ENCODE results near the gene HMGXB3.

HMGXB3 gene, protein sequence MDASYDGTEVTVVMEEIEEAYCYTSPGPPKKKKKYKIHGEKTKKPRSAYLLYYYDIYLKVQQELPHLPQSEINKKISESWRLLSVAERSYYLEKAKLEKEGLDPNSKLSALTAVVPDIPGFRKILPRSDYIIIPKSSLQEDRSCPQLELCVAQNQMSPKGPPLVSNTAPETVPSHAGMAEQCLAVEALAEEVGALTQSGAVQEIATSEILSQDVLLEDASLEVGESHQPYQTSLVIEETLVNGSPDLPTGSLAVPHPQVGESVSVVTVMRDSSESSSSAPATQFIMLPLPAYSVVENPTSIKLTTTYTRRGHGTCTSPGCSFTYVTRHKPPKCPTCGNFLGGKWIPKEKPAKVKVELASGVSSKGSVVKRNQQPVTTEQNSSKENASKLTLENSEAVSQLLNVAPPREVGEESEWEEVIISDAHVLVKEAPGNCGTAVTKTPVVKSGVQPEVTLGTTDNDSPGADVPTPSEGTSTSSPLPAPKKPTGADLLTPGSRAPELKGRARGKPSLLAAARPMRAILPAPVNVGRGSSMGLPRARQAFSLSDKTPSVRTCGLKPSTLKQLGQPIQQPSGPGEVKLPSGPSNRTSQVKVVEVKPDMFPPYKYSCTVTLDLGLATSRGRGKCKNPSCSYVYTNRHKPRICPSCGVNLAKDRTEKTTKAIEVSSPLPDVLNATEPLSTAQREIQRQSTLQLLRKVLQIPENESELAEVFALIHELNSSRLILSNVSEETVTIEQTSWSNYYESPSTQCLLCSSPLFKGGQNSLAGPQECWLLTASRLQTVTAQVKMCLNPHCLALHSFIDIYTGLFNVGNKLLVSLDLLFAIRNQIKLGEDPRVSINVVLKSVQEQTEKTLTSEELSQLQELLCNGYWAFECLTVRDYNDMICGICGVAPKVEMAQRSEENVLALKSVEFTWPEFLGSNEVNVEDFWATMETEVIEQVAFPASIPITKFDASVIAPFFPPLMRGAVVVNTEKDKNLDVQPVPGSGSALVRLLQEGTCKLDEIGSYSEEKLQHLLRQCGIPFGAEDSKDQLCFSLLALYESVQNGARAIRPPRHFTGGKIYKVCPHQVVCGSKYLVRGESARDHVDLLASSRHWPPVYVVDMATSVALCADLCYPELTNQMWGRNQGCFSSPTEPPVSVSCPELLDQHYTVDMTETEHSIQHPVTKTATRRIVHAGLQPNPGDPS (N-terminal part only)

GRCh38 chr5:150000256-150000989 is at the start of gene HMGXB3, which contains the start of gene TIGD6:
Gene HMGXB3, plus strand, starts transcription at chr5:150000739. Its CDS starts 4,114 bp downstream, at chr5:150004853.
Gene TIGD6, minus strand, starts transcription at chr5:150000654. Its CDS starts 4,306 bp downstream, at chr5:149996348.
- peak; percentile 72 for DNase-seq (ENCODE audit: low read depth)

GRCh38 chr5:149951138-149951749 is 49.3 kb upstream of the HMGXB3 start:
- DNase-seq (ENCODE audit: low read depth) = no peak

DNA sequence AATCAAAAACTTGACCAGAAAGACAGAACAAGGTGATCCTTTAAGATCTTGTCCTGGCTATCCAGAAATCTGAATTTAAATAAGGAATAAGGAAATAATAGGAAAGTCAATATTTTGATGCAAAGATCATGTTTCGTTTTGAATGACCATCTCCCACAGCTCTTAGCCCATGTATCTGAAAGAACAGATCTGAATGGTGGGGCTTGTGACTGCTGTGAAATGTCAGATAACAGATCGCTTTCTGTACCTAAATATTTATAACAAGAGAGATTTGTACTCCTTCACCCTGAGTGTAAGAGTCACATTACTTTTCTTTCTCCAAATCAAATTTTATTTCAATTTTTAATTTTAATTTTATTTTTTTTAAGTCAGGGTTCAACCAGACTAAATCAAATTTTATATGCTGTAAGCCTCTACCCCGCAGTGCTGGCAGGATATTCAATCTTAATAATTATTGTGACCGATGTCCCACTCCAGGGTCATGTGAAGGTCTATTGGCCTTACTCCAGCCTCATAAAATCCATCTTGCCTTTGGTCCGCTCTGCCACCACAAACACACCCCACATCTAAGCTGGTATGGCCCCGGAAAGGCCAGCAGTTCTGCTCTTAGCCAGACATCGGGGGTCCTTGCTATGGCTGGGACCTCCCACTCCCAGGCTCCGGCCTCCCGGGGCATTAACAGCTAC is 47.0 kb upstream of the HMGXB3 start:
- no peak for DNase-seq (ENCODE audit: low read depth)

DNA sequence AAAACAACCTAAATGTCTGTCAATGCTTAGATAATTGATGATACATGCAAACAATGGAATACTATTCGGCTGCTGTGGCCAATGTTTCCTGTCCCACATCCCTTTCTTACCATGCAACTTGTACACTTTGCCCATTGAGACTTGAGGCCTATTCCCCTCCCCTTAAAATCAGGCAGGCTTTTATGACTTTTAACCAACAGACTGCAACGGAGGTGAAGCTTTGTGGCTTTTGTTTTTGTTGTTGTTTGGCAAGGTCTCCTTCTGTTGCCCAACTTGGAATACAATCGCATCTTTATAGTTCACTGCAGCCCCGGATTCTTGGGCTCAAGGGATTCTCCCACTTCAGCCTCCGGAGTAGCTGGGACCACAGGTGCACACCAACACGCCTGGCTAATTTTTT is 45.7 kb upstream of the HMGXB3 start:
- no peak for DNase-seq (ENCODE audit: low read depth)

GRCh38 chr5:149956685-149957084 is 43.9 kb upstream of the HMGXB3 start:
- DNase-seq (ENCODE audit: low read depth) = no peak

- no peak for DNase-seq (ENCODE audit: low read depth)
These were observed 42.7 kb upstream of the HMGXB3 start for GRCh38 chr5:149957855-149958254.

GRCh38 chr5:149959406-149960236 is 40.9 kb upstream of the HMGXB3 start:
- DNase-seq (ENCODE audit: low read depth) = peak; percentile 8

- DNase-seq (ENCODE audit: low read depth) = peak; percentile 91
These were observed 40.0 kb upstream of the HMGXB3 start, which contains the start of gene SLC26A2 for GRCh38 chr5:149960272-149961185. Gene SLC26A2, plus strand, starts transcription at chr5:149960758. Its CDS starts 16,895 bp downstream, at chr5:149977653.

DNA sequence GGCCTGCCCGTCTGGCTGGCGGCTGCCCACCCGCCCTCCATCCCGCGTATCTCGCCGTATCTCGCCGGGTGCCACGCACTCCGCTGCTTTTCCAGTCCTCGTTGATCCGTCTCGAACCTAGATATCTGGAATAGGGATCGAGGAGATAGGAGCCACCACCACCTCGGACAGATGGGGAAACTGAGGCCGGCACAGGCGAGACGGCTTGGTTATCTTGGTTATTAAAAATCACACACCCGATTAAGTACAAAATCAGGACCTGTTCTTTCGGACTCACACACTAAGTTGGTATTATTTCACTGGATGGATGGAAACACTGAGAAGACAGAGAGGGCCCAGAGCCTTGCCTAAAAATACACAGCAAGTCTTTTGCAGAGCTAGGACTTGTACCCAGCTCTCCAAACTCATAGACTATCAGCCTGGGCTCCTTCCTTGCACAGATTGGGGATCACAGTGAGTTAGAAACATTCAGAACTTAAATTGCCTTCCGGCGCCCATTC is 39.3 kb upstream of the HMGXB3 start:
- no peak for DNase-seq (ENCODE audit: low read depth)

DNA sequence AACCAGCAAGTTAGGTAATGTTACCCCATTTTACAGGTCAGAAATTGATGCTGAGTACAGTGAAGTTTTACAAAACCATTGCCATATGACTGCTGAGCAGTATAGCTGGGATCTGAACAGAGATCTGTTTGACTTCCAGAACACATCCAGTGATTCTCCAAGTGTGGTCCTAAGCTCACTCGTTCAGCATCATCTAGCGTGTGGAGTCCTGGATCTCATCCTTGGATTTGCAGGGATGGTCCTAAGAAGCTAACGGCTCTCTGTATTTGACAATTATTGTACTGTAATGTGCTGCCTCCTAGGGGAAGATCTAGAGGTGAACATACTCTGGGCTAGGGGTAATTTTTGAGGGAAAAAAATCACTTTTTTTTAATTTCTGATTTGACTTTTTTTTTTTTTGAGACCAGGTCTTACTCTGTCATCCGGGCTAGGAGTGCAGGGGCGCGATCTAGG is 38.6 kb upstream of the HMGXB3 start:
- DNase-seq (ENCODE audit: low read depth) = no peak

DNA sequence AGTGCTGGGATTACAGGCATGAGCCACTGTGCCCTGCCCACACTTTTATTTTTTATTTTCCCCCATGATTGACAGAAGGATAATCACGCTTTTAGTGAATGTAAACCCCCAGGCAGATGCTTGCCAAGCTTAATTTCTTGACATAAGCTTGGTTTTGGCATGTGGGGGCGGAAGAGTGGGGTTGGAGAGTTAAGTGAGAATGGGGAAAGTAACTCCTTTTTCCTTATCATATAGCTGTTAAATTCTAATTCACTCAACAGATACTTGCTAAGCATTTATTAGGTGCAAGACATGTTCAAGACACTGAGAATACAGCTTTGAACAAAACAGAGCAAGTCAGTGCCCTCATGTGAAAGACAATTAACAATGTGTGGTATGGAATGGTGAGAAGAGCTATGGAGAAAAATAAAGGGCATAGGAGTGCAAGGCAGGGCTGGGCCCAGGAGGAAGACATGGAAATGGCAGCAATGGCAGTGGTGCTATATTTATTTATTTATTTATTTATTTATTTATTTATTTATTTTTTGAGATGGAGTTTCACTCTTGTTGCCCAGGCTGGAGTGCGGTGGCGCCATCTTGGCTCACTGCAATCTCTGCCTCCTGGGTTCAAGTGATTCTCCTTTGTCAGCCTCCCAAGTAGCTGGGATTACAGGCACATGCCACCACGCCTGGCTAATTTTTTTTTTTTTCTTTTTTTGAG is 37.8 kb upstream of the HMGXB3 start:
- no peak for DNase-seq (ENCODE audit: low read depth)

- DNase-seq (ENCODE audit: low read depth) = no peak
These were observed 36.8 kb upstream of the HMGXB3 start for GRCh38 chr5:149963729-149964128.

DNA sequence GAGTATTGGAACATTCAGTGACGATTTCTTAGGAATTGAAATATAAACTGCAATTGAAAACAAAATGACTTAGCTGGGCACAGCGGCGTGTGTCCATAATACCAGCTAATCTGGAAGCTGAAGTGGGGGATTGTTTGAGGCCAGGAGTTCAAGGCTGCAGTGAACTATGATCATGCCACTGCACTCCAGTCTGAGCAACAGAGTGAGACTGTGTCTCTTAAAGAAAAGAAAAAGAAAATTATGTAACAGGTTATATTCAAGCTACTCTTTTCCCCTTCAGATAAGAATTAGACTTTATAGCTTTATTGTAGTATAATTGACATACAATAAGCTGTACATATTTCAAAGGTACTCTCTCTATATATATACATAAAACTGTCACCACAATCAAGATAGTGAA is 33.6 kb upstream of the HMGXB3 start:
- DNase-seq (ENCODE audit: low read depth) = no peak

DNA sequence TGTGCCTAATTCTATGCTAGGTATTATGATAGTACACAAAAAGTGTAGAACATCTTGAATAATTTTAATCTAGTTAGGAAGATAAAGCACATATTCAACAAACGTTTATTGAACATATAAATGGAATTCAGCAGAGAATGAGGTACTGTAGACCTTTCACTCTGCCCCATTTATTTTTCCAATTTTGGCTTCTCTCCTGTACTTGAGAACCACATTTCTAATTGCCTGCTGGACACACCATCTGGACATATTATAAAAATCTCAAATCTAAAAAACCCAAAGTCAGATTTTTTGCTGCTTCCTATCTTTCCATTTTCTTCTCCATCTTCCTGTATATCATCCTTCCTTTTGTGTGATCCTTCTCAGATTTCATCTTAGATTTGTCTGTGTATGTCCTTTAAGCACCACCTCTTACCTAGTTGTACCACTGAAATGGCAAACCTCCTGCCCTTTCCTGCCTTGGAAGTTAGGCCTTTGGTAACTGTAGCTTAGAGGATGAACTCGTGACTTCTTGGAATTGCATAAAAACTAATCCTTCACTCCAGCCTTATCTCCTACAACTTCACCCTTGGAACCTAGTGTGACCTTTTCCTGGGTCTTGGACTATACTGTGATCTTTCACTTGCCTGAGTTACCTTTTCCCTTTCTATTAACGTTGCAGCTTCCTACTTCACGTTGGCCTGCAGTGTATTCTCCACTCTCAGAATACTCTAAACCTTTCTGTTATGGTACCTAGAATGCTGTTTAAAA is 31.2 kb upstream of the HMGXB3 start:
- no peak for DNase-seq (ENCODE audit: low read depth)

GRCh38 chr5:149975409-149975808 is 25.1 kb upstream of the HMGXB3 start:
- no peak for DNase-seq (ENCODE audit: low read depth)

- no peak for DNase-seq (ENCODE audit: low read depth)
These were observed 20.6 kb upstream of the HMGXB3 start for GRCh38 chr5:149979896-149980295.

- DNase-seq (ENCODE audit: low read depth) = no peak
These were observed 19.3 kb upstream of the HMGXB3 start for GRCh38 chr5:149981206-149981605.

Measured in activated T-cell treated with anti-CD3 and anti-CD28 coated beads for 1 hour (primary cell).